GM12874 (cell line): ENCODE data around the gene SARNP.

Experiments used
- TF ChIP-seq, protein P1 (sequence below): IDR thresholded peaks from 2 replicates; pipeline ENCODE4 v1.5.1; 2011; ENCODE audit warnings: low read depth, mild to moderate bottlenecking, control low read depth, low read length, moderate library complexity; ENCODE audit not compliant: insufficient read depth

SARNP gene

GRCh38 chr12:55820679-55821078 is 3.2 kb upstream of the SARNP start:
- TF ChIP-seq, protein P1, sequence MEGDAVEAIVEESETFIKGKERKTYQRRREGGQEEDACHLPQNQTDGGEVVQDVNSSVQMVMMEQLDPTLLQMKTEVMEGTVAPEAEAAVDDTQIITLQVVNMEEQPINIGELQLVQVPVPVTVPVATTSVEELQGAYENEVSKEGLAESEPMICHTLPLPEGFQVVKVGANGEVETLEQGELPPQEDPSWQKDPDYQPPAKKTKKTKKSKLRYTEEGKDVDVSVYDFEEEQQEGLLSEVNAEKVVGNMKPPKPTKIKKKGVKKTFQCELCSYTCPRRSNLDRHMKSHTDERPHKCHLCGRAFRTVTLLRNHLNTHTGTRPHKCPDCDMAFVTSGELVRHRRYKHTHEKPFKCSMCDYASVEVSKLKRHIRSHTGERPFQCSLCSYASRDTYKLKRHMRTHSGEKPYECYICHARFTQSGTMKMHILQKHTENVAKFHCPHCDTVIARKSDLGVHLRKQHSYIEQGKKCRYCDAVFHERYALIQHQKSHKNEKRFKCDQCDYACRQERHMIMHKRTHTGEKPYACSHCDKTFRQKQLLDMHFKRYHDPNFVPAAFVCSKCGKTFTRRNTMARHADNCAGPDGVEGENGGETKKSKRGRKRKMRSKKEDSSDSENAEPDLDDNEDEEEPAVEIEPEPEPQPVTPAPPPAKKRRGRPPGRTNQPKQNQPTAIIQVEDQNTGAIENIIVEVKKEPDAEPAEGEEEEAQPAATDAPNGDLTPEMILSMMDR: no peak

DNA sequence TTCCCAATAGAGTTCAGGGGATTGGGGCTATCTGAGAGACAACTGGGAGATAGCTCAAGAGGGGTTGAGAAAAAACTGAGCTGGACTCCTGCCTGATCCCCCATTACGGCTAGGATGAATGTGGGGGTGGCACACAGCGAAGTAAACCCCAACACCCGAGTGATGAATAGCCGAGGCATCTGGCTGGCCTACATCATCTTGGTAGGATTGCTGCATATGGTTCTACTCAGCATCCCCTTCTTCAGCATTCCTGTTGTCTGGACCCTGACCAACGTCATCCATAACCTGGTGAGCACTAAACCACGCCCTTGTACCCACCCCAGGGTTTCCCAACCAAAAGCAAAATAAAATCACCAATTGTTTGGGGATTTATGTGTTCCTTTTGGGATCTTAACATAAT is 1.4 kb upstream of the SARNP start:
- TF ChIP-seq, protein P1: no peak

- TF ChIP-seq, protein P1: no peak
Observed at GRCh38 chr12:55818140-55818728, 710 bp upstream of the SARNP start.

- TF ChIP-seq, protein P1: no peak
Observed at GRCh38 chr12:55816881-55817344, 611 bp downstream of the SARNP start.

DNA sequence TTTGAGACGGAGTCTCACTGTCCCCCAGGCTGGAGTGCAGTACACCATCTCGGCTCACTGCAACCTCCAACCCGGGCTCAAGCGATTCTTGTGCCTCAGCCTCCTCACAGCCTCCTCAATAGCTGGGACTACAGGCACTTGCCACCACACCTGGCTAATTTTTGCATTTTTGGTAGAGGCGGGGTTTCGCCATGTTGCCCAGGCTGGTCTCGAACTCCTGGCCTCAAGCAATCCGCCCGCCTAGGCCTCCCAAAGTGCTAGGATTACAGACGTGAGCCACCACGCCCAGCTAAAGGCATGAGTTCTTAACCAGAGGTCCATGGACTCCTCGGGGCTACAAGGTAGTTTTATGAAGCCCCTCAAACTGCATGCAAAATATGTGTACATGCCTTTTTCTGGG is 2.1 kb downstream of the SARNP start:
- TF ChIP-seq, protein P1: no peak

DNA sequence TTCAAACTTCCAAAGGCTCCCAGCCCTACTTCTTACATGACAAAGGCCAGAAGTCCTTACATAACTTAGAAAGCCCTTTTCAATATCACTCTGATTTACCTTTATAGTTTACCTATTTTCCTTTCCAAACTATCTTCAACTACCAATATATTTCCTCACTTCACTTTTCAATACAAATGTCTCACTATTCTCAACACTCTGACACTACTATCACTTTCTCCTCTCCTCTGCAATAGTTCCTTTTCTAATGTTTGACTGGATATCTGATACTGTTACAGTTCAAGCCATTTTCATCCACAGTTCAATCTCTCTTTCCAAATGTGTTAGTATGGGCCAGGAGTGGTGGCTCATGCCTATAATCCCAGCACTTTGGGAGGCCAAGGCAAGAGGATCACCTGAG is 3.3 kb downstream of the SARNP start:
- TF ChIP-seq, protein P1: no peak

DNA sequence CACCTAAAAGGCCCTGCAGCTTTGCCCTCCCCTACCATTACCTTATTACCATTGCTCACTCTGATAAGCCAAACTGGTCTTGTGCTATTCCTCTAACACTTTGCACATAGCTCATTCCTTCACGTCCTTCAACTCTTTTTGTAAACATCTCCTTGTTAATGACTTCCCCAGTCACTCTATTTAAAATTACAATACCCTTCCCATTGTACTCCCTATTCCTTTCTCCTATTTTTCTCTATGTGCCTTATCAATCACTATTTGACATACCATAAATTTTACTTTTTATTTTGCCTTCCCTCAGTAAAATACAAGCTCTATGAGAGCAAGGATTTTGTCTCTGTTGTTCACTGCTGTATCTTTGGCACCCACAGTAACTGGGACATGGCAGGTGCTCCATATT is 5.4 kb downstream of the SARNP start:
- TF ChIP-seq, protein P1: no peak

- TF ChIP-seq, protein P1: no peak
Observed at GRCh38 chr12:55809274-55809673, 8.2 kb downstream of the SARNP start.
